PC-3 (cell line): ENCODE measurements around the gene LAMB2.

Experiments
- EZH2 ChIP-seq: fragments of 300-600 bp; sonication (generic); IDR thresholded peaks from one replicate; pipeline ENCODE4 v1.6.1; 2017; ENCODE audit warnings: antibody characterized with exemption, mild to moderate bottlenecking, low read length; ENCODE audit not compliant: unreplicated experiment
- TF ChIP-seq, protein P1 (sequence below): fragments of 300-600 bp; sonication (generic); conservative IDR thresholded peaks from 2 replicates; pipeline ENCODE4 v1.5.1; 2017; ENCODE audit warnings: antibody characterized with exemption, low read depth, mild to moderate bottlenecking, low read length

DNA sequence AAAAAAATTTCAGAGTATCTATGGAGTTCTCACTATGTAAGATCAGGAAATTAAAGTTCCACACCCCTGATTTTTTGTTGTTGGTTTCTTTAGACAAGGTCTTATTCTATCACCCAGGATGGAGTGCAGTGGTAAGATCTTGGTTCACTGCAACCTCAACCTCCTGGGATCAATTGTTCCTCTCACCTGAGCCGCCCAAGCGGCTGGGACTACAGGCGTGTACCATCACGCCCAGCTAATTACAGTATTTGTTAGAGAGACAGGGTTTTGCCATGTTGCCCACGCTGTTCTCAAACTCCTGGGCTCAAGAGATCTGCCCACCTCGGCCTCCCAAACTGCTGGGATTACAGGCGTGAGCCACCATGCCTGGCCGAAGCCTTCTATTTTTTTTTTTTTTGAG is 51.4 kb downstream of the LAMB2 start:
- TF ChIP-seq, protein P1, sequence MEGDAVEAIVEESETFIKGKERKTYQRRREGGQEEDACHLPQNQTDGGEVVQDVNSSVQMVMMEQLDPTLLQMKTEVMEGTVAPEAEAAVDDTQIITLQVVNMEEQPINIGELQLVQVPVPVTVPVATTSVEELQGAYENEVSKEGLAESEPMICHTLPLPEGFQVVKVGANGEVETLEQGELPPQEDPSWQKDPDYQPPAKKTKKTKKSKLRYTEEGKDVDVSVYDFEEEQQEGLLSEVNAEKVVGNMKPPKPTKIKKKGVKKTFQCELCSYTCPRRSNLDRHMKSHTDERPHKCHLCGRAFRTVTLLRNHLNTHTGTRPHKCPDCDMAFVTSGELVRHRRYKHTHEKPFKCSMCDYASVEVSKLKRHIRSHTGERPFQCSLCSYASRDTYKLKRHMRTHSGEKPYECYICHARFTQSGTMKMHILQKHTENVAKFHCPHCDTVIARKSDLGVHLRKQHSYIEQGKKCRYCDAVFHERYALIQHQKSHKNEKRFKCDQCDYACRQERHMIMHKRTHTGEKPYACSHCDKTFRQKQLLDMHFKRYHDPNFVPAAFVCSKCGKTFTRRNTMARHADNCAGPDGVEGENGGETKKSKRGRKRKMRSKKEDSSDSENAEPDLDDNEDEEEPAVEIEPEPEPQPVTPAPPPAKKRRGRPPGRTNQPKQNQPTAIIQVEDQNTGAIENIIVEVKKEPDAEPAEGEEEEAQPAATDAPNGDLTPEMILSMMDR = no peak
- no peak for TF ChIP-seq EZH2
